Hematopoietic multipotent progenitor cell treated with erythropoietin and hydrocortisone succinate and interleukin-3 and kit ligand, for 8 days (in vitro differentiated cells): ENCODE data around the gene POMP.

Experiments used
- DNase-seq: peaks from one replicate; pipeline ENCODE4 v3.0.0-alpha.2; 2015

The POMP gene

DNA sequence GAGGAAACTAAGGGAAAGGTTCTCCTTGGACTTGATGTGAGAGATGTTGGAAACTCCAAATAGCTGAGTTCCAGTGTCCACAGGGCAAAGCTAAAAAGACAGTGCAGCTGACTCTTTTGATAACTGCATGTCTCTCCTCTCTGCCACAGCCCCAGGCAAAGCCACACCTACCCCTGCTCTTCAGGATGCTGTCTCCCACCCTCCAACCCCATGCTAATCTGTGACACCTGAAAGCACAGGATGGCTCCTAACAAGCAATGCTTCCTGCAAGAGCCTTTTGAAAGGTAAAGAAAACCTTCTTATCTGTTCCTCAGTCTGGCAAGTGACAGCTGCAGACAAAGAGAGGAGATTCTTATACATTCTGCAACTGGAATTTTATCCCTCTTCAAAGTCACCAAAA lies 45.4 kb downstream of the POMP start:
- no peak for DNase-seq

DNA sequence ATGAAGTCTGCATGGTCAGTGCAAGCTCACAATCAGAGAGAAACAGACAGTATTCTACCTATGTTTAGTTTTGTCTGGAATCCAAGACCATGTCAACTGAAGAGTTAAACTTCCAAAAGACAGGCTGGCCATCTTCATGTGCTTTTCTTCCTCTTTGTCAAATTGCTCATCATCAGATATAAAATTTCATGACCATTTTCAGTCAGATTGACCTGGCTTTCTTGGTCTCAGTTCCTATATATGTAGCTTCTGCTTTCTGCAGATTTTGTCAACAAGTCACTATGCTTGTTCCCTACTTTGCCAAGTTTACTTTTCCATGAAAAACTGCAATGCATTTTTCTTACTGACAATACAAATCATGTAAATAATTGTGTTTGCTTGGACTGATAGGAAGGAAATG lies 46.0 kb downstream of the POMP start:
- no peak for DNase-seq

DNA sequence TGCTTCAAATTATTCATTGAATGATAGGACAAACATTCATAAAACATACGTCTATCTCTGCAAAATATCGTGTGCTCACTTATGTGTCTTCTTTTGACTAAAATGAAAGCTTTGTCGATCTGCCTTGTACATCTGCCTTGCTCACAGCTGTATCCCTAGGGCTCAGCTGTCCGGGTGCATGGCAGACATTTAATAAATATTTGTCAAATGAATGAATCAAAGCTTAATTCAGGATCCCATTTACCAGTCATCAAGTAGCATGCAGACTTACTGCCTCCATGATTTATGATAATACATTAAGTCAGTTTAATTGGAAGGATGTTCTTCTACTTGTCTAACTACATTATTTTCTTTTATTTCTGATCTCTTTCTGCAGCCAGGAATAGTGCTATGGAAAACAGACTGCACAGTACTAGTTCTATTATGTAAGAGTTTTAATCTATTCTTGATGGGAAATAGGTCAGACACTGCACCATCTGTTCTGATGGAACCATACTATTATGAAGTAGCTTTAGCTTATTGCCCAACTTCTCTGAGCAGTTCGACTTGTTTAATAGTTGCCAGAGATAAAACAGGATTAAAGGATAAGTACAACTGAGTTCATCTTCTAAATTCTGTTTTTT lies 46.6 kb downstream of the POMP start:
- DNase-seq, result no peak

DNA sequence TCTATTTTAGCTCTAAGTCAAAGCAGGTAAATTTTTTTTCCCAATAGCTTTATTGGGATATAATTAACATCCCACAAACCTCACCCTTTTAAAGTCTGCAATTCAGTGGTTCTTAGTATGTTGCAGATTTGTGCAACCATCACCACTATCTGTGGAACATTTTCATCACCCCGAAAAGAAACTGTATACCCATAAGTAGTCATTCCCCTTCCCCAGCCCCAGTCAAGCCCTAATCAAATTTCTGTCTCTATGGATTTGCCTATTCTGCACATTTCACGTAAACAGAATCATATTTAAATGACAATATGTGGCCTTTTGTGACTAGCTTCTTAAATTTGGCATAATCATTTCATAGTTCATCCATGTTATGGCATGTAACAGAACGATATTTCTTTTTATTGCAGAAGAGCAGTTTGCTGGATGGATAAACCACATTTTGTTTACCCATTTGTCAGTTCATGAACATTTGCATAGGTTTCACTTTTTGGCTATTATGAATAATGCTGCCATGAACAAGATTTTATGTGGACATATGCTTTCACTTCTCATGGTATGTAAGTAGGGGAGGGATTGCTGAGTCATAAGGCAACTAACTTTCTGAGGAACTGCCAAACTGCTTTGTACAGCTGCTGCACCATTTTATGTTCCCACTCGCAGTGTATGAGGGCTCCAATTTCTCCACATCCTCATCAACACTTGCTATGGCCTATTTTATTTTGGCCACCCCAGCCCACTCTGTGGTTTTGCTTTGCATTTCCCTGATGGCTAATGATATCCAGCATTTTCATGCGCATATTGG lies 48.9 kb downstream of the POMP start:
- peak; percentile 28 for DNase-seq

GRCh38 chr13:28710161-28710560 lies 51.2 kb downstream of the POMP start:
- no peak for DNase-seq

DNA sequence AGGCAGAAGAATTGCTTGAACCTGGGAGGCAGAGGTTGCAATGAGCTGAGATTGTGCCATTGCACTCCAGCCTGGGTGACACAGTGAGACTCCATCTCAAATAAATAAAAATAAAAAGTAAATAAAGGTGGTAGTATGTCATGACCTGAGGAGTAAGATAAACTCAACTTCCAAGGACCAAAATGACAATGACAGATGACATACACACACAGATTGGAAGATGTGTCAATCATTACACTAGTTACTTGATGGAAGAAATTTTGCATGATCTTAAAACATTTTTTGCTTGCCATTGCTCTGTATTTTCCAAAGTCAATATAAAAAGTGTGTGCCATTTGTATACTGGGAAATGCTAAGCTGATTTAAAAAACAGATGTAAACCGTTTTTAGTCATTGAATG lies 55.7 kb downstream of the POMP start:
- no peak for DNase-seq

GRCh38 chr13:28716511-28716910 lies 57.6 kb downstream of the POMP start:
- no peak for DNase-seq

DNA sequence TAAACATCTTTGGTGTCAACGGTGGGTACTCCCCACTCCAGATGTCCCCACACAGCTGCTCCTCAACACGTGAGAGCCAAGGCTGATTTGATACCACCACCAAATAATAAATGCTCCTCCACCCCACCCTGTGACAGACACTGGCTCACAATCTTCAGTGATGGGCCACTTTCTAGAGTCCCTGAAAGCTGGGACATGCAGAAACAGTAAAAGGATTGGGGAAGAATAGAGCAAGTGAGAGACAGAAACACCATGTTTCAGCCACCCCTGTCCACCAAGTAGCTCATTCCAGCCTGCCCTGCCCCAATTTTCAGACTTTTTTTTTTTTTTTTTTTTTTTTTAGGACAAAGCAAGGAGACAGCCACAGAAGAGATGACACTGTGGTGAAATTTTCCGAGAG lies 58.2 kb downstream of the POMP start:
- peak; percentile 21 for DNase-seq

DNA sequence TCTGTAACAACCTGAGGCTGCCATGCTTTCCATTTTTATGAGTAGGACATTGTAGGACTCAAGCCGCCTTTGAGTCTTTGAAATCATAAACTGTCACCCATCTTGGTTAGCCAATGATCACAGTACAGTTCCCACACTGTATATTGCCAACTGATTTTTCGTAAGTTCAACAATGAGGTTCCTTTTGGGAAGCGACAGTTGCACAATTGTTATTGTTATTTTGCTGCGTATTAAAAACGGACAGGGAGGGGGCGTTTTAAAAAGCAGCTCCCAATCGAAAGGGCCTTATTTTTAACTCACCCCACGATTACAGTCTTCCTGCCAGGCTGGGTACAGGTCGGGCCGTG lies 59.2 kb downstream of the POMP start:
- no peak for DNase-seq

DNA sequence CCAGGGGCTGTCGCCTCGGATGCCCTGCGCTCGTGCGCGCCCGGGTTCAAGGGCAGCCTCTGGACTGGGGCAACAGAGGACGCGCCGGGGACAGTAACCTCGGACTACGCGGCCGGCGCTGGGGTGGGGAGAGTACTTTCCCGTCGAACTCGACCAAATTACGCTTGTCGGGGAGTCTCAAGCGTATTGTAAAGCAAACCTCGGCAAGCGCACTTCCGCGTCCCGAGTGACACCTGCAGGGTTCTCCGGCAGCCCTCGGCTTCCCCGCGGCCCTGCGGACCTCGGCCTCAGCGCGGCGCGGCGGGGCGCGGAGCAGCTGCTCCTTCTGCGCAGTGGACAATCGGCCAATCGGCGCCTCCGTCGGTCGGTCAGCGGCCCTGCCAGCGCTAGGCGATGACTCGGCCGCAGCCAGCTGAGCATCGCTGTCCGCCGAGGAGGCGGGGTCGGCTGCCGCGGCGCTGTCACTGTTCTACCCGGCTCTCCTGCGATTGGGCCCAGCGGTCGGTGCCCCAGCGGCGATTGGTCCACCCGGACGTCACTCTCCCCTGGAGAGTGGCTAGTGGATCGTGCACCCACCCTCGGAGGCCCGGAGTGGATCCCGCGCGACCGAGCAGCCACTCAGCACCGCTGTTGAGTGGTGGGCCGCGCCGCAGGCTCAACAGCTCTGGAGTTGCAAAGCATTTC lies 59.8 kb downstream of the POMP start, which contains the start of gene SLC46A3:
Gene SLC46A3, minus strand, starts transcription at position 428 of the 684 bp plus-strand sequence. CDS start 972 bp downstream, outside the sequence.
- DNase-seq, result peak; percentile 95

GRCh38 chr13:28719227-28720055 lies 60.5 kb downstream of the POMP start:
- peak; percentile 31 for DNase-seq

- no peak for DNase-seq
Measured at GRCh38 chr13:28723806-28724205, 64.9 kb downstream of the POMP start.

- DNase-seq, result no peak
Measured at GRCh38 chr13:28725046-28725610, 66.2 kb downstream of the POMP start.
